Activated naive CD8-positive, alpha-beta T cell (primary cell): Measurements from ENCODE around the gene ZMYM3.
"Not testable (repeated sequence)": the region's sequence is repeated elsewhere in the genome, so short reads cannot be mapped to it uniquely, and the experiment has no call there.

Source experiments
- H3K27ac Mint-ChIP-seq: one replicate; pipeline ENCODE4 v1.8.0; 2021; ENCODE audit warnings: mixed read lengths
- H3K27me3 Mint-ChIP-seq: one replicate; pipeline ENCODE4 v1.8.0; 2021; ENCODE audit warnings: mixed read lengths
- H3K36me3 Mint-ChIP-seq: one replicate; pipeline ENCODE4 v1.8.0; 2021; ENCODE audit warnings: mixed read lengths
- H3K4me1 Mint-ChIP-seq: one replicate; pipeline ENCODE4 v1.8.0; 2021; ENCODE audit warnings: low read depth, mixed read lengths
- H3K4me3 Mint-ChIP-seq: one replicate; pipeline ENCODE4 v1.8.0; 2021; ENCODE audit warnings: mild to moderate bottlenecking, mixed read lengths
- H3K9me3 Mint-ChIP-seq: one replicate; pipeline ENCODE4 v1.8.0; 2021; ENCODE audit warnings: low read depth, mixed read lengths

Gene ZMYM3

GRCh38 chrX:71254092-71254963, at the start of gene ZMYM3:
TSS of gene ZMYM3 (minus strand) at chrX:71254140. CDS start at chrX:71253255, 885 bp downstream.
- Mint-ChIP-seq H3K9me3 (no peaks in the 10 kb centered on the region), H3K27ac (peak within 1 kb of the TSS; percentile 90), H3K4me3 (peak within 1 kb of the TSS; percentile 92), H3K4me1 (peaks cover 25% of the 10 kb centered on the region), H3K36me3 (no peaks in the 10 kb centered on the region), H3K27me3 (no peaks in the 10 kb centered on the region)

GRCh38 chrX:71302461-71303213, 48.7 kb upstream of the ZMYM3 start:
- Mint-ChIP-seq H3K27ac (peak overlapping the region; percentile 58), H3K27me3 (no peaks in the 10 kb centered on the region), H3K4me3 (peak overlapping the region; percentile 47), H3K4me1 (peaks cover 11% of the 10 kb centered on the region), H3K9me3 (no peaks in the 10 kb centered on the region), H3K36me3 (peaks cover 8% of the 10 kb centered on the region)

GRCh38 chrX:71301195-71301924, 47.4 kb upstream of the ZMYM3 start, which contains the start of gene ITGB1BP2:
TSS of gene ITGB1BP2 (plus strand) at chrX:71301750. CDS start at chrX:71301807, 57 bp downstream.
- Mint-ChIP-seq H3K27ac (peak within 1 kb of the TSS; percentile 58), H3K4me3 (no peak within 1 kb of the TSS), H3K27me3 (no peaks in the 10 kb centered on the region), H3K4me1 (peaks cover 11% of the 10 kb centered on the region), H3K9me3 (no peaks in the 10 kb centered on the region), H3K36me3 (peaks cover 8% of the 10 kb centered on the region)

GRCh38 chrX:71300495-71300894, 46.6 kb upstream of the ZMYM3 start:
- not testable (repeated sequence) for H3K27me3 Mint-ChIP-seq, H3K36me3 Mint-ChIP-seq, H3K9me3 Mint-ChIP-seq, H3K27ac Mint-ChIP-seq, H3K4me3 Mint-ChIP-seq
- peaks cover 11% of the 10 kb centered on the region for H3K4me1 Mint-ChIP-seq

GRCh38 chrX:71300064-71300463, 46.1 kb upstream of the ZMYM3 start:
- H3K36me3 Mint-ChIP-seq, H3K4me3 Mint-ChIP-seq, H3K9me3 Mint-ChIP-seq, H3K27me3 Mint-ChIP-seq, H3K27ac Mint-ChIP-seq: not testable (repeated sequence)
- H3K4me1 Mint-ChIP-seq = peaks cover 11% of the 10 kb centered on the region

GRCh38 chrX:71298119-71298518, 44.2 kb upstream of the ZMYM3 start:
- Mint-ChIP-seq H3K4me3 (no peak overlapping the region), H3K9me3 (no peaks in the 10 kb centered on the region), H3K27me3 (no peaks in the 10 kb centered on the region), H3K4me1 (peaks cover 12% of the 10 kb centered on the region), H3K36me3 (peaks cover 2% of the 10 kb centered on the region), H3K27ac (no peak overlapping the region)

GRCh38 chrX:71296806-71297205, 42.9 kb upstream of the ZMYM3 start:
- Mint-ChIP-seq H3K36me3 (peaks cover 2% of the 10 kb centered on the region), H3K9me3 (no peaks in the 10 kb centered on the region), H3K27me3 (no peaks in the 10 kb centered on the region), H3K4me1 (peaks cover 6% of the 10 kb centered on the region), H3K27ac (no peak overlapping the region), H3K4me3 (no peak overlapping the region)

GRCh38 chrX:71292669-71293365, 38.9 kb upstream of the ZMYM3 start:
- H3K4me3 Mint-ChIP-seq = no peak overlapping the region
- peaks cover 4% of the 10 kb centered on the region for H3K36me3 Mint-ChIP-seq
- peaks cover 15% of the 10 kb centered on the region for H3K4me1 Mint-ChIP-seq
- H3K27ac Mint-ChIP-seq = no peak overlapping the region
- no peaks in the 10 kb centered on the region for H3K27me3 Mint-ChIP-seq
- no peaks in the 10 kb centered on the region for H3K9me3 Mint-ChIP-seq

- no peaks in the 10 kb centered on the region for H3K27me3 Mint-ChIP-seq
- H3K36me3 Mint-ChIP-seq = peaks cover 4% of the 10 kb centered on the region
- H3K9me3 Mint-ChIP-seq = no peaks in the 10 kb centered on the region
- no peak overlapping the region for H3K4me3 Mint-ChIP-seq
- peaks cover 22% of the 10 kb centered on the region for H3K4me1 Mint-ChIP-seq
- peak overlapping the region; percentile 28 for H3K27ac Mint-ChIP-seq
Observed at GRCh38 chrX:71291381-71291780, 37.4 kb upstream of the ZMYM3 start.

GRCh38 chrX:71285929-71286328, 32.0 kb upstream of the ZMYM3 start:
- no peak overlapping the region for H3K27ac Mint-ChIP-seq
- peak overlapping the region; percentile 98 for H3K4me3 Mint-ChIP-seq
- no peaks in the 10 kb centered on the region for H3K9me3 Mint-ChIP-seq
- peaks cover 25% of the 10 kb centered on the region for H3K4me1 Mint-ChIP-seq
- H3K27me3 Mint-ChIP-seq = no peaks in the 10 kb centered on the region
- peaks cover 6% of the 10 kb centered on the region for H3K36me3 Mint-ChIP-seq

GRCh38 chrX:71283403-71284143, 29.6 kb upstream of the ZMYM3 start, which contains the start of gene NONO:
TSS of gene NONO (plus strand) at chrX:71283635. CDS start at chrX:71290638, 7,003 bp downstream.
- peaks cover 7% of the 10 kb centered on the region for H3K36me3 Mint-ChIP-seq
- peaks cover 20% of the 10 kb centered on the region for H3K4me1 Mint-ChIP-seq
- H3K4me3 Mint-ChIP-seq = peak within 1 kb of the TSS; percentile 98
- H3K27ac Mint-ChIP-seq = peak within 1 kb of the TSS; percentile 100
- H3K9me3 Mint-ChIP-seq = no peaks in the 10 kb centered on the region
- no peaks in the 10 kb centered on the region for H3K27me3 Mint-ChIP-seq

- Mint-ChIP-seq H3K4me3 (peak overlapping the region; percentile 98), H3K27me3 (no peaks in the 10 kb centered on the region), H3K27ac (peak overlapping the region; percentile 100), H3K4me1 (peaks cover 16% of the 10 kb centered on the region), H3K9me3 (no peaks in the 10 kb centered on the region), H3K36me3 (peaks cover 7% of the 10 kb centered on the region)
Observed at GRCh38 chrX:71282514-71283402, 28.8 kb upstream of the ZMYM3 start.

GRCh38 chrX:71281300-71281699, 27.4 kb upstream of the ZMYM3 start:
- H3K36me3 Mint-ChIP-seq, H3K4me3 Mint-ChIP-seq, H3K9me3 Mint-ChIP-seq, H3K4me1 Mint-ChIP-seq, H3K27ac Mint-ChIP-seq, H3K27me3 Mint-ChIP-seq: not testable (repeated sequence)
